DMS153 treated with DMSO at 0.1 percent for 48 hours (cell line): ENCODE data around the gene TMC1.
"Not testable (repeated sequence)": the region's sequence is repeated elsewhere in the genome, so short reads cannot be mapped to it uniquely, and the experiment has no call there.

Experiments
- DNase-seq: peaks from one replicate; lab custom pipeline; 2025; ENCODE audit not compliant: unreplicated experiment; lab: John Stamatoyannopoulos, UW

The TMC1 gene

GRCh38 chr9:72524820-72525540 lies 3.6 kb downstream of the TMC1 start:
- DNase-seq: no peak

GRCh38 chr9:72526901-72527800 lies 5.7 kb downstream of the TMC1 start:
- peak; percentile 19 for DNase-seq

GRCh38 chr9:72527801-72528195 lies 6.4 kb downstream of the TMC1 start:
- DNase-seq: no peak

- DNase-seq: no peak
Measured at GRCh38 chr9:72529531-72529930, 8.1 kb downstream of the TMC1 start.

GRCh38 chr9:72533322-72533721 lies 11.9 kb downstream of the TMC1 start:
- no peak for DNase-seq

- DNase-seq: no peak
Measured at GRCh38 chr9:72534931-72535330, 13.5 kb downstream of the TMC1 start.

- no peak for DNase-seq
Measured at GRCh38 chr9:72537011-72537545, 15.7 kb downstream of the TMC1 start.

GRCh38 chr9:72537671-72538070 lies 16.3 kb downstream of the TMC1 start:
- no peak for DNase-seq

GRCh38 chr9:72538921-72539702 lies 17.7 kb downstream of the TMC1 start:
- DNase-seq: no peak

- DNase-seq: no peak
Measured at GRCh38 chr9:72539824-72540347, 18.5 kb downstream of the TMC1 start.

GRCh38 chr9:72540348-72540873 lies 19.0 kb downstream of the TMC1 start:
- no peak for DNase-seq

- DNase-seq: not testable (repeated sequence)
Measured at GRCh38 chr9:72542537-72542833, 21.1 kb downstream of the TMC1 start.

GRCh38 chr9:72542917-72543316 lies 21.5 kb downstream of the TMC1 start:
- DNase-seq: no peak

- DNase-seq: no peak
Measured at GRCh38 chr9:72551306-72551705, 29.9 kb downstream of the TMC1 start.

- DNase-seq: no peak
Measured at GRCh38 chr9:72552356-72552755, 30.9 kb downstream of the TMC1 start.

GRCh38 chr9:72554221-72554641 lies 32.8 kb downstream of the TMC1 start:
- no peak for DNase-seq

- DNase-seq: no peak
Measured at GRCh38 chr9:72557549-72557948, 36.1 kb downstream of the TMC1 start.

GRCh38 chr9:72560086-72560485 lies 38.7 kb downstream of the TMC1 start:
- DNase-seq: no peak

GRCh38 chr9:72563806-72564205 lies 42.4 kb downstream of the TMC1 start:
- no peak for DNase-seq

GRCh38 chr9:72564479-72565281 lies 43.3 kb downstream of the TMC1 start:
- DNase-seq: no peak
